Skeletal muscle satellite cell (primary cell): ENCODE data around the gene SDK1.

Source experiments
- H3K27me3 ChIP-seq: 2 replicates; pipeline ENCODE4 v1.7.0; 2013; ENCODE audit warnings: low read length; ENCODE audit not compliant: control insufficient read depth, insufficient read depth
- H3K36me3 ChIP-seq: 2 replicates; pipeline ENCODE4 v1.7.0; 2013; ENCODE audit warnings: mild to moderate bottlenecking, control low read depth, low read length; ENCODE audit not compliant: insufficient read depth
- H3K4me1 ChIP-seq: 2 replicates; pipeline ENCODE4 v1.7.0; 2013; ENCODE audit warnings: low read length; ENCODE audit not compliant: control insufficient read depth, insufficient read depth
- H3K4me2 ChIP-seq: 2 replicates; pipeline ENCODE4 v1.7.0; 2013; ENCODE audit warnings: mild to moderate bottlenecking, low read length
- H3K4me3 ChIP-seq: 2 replicates; pipeline ENCODE4 v1.7.0; 2013; ENCODE audit warnings: low read length
- H3K9ac ChIP-seq: 2 replicates; pipeline ENCODE4 v1.7.0; 2013; ENCODE audit warnings: mild to moderate bottlenecking, low read depth, low read length, moderate library complexity
- H3K9me3 ChIP-seq: replicated peaks from 2 replicates; pipeline ENCODE4 v1.7.0; 2013; ENCODE audit warnings: mild to moderate bottlenecking, control low read depth, low read length

Gene SDK1

DNA sequence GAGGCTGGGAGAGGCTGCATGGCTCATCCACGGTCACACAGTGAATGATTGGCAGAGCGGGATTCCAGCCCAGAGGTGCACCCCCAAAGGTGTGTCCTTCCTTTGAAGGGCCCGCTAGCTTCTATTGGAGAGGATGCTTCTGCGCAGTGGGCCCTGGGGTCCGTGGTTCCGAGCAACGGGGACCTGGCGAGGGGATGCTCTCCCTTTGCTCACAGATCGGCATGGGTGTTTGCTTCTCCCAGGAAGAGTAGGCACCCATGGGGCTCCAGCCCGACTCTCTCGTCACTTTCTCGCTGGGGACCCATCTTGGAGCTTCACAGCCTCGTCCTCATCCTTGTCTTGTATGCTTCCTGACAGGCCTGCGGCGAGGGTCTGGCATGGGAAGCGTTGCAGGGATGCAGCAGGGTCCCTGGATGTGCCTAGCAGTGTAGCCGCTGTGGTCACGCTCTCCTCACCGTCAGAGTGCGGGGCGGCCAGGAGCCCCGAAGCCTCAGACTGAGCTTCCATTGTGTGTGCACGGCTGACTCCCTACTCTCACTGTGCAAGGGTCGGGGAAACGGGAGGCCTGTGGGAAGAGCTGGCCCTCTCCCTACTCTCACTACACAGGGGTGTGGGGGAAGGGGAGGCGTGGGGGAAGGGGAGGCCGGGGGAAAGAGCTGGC is 842.6 kb downstream of the SDK1 start:
- peaks cover 3% of the 10 kb centered on the region for H3K36me3 ChIP-seq
- no peaks in the 10 kb centered on the region for H3K27me3 ChIP-seq
- no peak overlapping the region for H3K9ac ChIP-seq
- no peak overlapping the region for H3K4me3 ChIP-seq
- H3K9me3 ChIP-seq, result no peaks in the 10 kb centered on the region
- H3K4me2 ChIP-seq, result no peak overlapping the region
- H3K4me1 ChIP-seq, result peaks cover 11% of the 10 kb centered on the region

DNA sequence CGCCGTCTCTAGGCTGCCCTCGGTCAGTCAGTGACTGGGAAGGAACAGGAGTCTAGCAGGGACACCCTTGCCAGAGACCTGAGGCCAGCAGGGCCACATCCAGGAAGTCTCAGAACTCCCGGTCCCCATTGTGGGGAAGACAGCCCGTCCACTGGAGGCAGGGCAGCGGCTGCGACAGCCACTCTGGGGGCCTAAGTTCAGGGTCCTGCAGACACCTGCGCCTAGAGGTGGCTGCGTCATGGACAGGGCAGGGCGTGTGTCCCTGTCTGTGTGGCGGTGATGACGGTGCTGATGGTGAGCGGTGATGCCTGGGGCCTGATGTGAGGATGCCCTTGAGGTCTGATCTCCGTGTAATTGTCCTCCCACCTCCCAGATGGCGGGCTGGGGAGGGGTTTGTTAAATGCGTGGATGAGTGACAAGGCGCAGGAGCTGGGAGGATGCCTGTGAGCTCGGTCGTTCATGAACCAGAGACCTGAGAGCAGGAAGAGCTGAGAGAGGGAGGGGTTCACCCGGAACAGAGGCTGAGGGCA is 843.2 kb downstream of the SDK1 start:
- H3K4me1 ChIP-seq, result peaks cover 11% of the 10 kb centered on the region
- no peak overlapping the region for H3K9ac ChIP-seq
- peak overlapping the region; percentile 64 for H3K4me2 ChIP-seq
- H3K9me3 ChIP-seq, result no peaks in the 10 kb centered on the region
- peaks cover 3% of the 10 kb centered on the region for H3K36me3 ChIP-seq
- H3K27me3 ChIP-seq, result no peaks in the 10 kb centered on the region
- no peak overlapping the region for H3K4me3 ChIP-seq

DNA sequence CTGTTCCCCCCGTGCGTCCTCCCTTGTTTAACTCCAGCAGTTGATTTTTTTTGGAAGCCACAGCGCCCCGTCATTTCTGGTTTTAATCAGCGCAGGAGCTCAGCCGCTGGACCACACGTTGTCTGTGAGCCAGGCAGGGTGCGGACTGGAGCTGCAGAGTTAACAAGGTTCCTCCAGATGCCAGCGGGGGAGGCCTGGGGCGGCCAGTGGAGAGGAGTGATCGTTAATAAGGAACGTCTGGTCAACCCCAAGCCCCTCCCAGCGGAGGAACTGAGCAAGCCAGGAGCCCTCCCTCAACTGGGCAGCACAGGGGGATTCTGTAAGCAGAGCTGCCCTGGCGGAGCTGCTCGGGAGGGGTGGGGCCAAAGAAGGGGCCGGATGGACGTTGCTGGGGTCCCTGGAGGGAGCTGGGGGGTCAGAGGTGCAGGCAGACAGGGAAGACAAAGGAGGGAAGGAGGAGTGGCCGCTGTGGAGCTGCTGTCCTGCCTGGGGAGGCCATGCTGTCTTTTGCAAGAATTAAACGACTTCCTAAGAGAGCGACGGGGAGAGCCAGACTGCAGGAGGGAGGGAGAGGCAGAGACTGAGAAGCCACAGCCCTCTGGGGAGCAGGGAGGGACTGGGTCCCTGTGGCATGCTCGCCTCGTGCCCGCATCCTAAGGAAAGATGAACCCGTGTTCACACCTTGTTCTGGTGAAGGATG is 843.9 kb downstream of the SDK1 start:
- Histone ChIP-seq H3K4me2 (peak overlapping the region; percentile 64), H3K9ac (no peak overlapping the region), H3K9me3 (no peaks in the 10 kb centered on the region), H3K36me3 (peaks cover 3% of the 10 kb centered on the region), H3K4me1 (peaks cover 11% of the 10 kb centered on the region), H3K27me3 (no peaks in the 10 kb centered on the region), H3K4me3 (no peak overlapping the region)

DNA sequence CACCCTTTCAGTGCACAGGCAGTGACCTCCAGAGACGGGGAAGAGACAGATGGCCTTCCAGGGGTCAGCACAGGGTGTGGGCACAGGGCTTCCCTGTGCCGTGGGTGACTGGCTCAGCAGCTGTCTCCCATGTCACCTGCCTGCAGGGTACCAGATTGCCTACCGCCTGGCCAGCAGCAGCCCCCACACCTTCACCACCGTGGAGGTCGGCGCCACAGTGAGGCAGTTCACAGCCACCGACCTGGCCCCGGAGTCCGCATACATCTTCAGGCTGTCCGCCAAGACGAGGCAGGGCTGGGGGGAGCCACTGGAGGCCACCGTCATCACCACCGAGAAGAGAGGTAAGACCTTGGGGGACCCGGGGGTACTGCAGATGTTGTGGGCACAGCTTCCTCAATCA is 844.5 kb downstream of the SDK1 start:
- no peak overlapping the region for H3K9ac ChIP-seq
- H3K27me3 ChIP-seq, result no peaks in the 10 kb centered on the region
- H3K4me2 ChIP-seq, result no peak overlapping the region
- H3K4me1 ChIP-seq, result peaks cover 11% of the 10 kb centered on the region
- H3K4me3 ChIP-seq, result no peak overlapping the region
- H3K36me3 ChIP-seq, result peaks cover 3% of the 10 kb centered on the region
- no peaks in the 10 kb centered on the region for H3K9me3 ChIP-seq

DNA sequence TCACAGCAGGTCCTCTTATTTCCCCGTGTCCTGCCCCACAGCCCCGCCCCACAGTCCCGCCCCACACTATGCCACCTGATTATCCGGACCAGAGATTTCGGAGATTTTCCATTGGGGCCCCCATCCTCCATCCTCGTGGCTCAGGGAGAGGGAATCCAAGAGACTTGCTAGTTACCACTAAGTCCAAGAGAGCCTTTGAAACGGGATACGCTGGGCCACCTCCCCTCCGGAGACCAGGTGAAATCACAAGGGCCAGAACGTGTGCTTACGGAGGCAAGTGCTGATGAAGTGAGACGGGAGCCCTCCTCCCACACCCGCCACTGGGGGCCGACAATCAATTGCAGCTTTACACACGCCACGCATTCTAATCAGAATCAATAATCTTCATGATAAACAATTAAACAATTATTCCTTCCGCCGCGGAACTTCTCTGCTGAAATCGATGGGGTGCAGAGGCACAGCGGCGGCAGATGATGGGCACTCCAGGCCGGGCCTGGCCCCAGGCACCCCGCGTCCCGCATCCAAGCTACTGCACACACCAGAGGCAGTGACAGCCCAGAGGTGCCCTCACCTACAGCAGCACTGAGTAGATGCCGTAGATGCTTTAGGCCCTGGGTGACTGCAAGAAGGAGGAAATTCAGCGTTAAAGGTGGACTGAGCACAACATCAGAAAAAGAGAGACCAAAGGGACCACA is 847.0 kb downstream of the SDK1 start:
- H3K27me3 ChIP-seq, result no peaks in the 10 kb centered on the region
- H3K36me3 ChIP-seq, result peaks cover 3% of the 10 kb centered on the region
- H3K4me1 ChIP-seq, result peaks cover 11% of the 10 kb centered on the region
- H3K4me3 ChIP-seq, result no peak overlapping the region
- no peak overlapping the region for H3K4me2 ChIP-seq
- no peaks in the 10 kb centered on the region for H3K9me3 ChIP-seq
- no peak overlapping the region for H3K9ac ChIP-seq

DNA sequence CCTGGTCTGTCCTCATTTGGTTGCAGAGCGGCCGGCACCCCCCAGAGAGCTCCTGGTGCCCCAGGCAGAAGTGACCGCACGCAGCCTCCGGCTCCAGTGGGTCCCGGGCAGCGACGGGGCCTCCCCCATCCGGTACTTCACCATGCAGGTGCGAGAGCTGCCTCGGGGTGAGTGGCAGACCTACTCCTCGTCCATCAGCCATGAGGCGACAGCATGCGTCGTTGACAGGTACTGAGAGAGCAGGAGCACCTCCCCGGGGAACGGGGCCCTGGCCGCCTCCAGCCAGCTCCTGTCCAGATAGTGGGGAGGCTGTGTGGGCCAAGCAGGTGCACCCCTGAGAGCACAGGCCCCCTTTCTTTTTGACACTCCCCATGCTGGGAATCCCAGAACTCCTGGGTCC is 848.2 kb downstream of the SDK1 start:
- Histone ChIP-seq H3K4me3 (no peak overlapping the region), H3K27me3 (no peaks in the 10 kb centered on the region), H3K9ac (no peak overlapping the region), H3K4me1 (peaks cover 9% of the 10 kb centered on the region), H3K36me3 (peaks cover 3% of the 10 kb centered on the region), H3K9me3 (no peaks in the 10 kb centered on the region), H3K4me2 (no peak overlapping the region)

DNA sequence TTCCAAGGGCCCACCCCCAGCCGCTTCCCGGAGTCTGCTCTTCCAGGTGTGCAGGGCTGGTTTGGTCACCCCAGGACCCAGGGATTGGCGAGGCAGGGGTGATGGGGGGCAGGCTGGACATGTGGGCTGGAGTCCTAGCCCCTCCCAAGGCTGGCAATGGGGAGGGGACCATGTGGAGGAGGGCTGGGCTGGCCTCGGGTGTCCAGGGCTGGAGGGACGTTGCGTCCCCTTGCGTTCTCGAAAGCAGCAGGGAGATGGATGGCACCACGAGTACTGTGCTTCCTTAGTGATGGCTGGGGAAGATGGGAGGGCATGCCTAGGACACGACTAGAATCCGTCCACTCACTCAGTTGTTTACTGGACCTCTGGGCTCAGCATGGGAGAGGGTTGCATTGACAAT is 848.6 kb downstream of the SDK1 start:
- no peaks in the 10 kb centered on the region for H3K9me3 ChIP-seq

DNA sequence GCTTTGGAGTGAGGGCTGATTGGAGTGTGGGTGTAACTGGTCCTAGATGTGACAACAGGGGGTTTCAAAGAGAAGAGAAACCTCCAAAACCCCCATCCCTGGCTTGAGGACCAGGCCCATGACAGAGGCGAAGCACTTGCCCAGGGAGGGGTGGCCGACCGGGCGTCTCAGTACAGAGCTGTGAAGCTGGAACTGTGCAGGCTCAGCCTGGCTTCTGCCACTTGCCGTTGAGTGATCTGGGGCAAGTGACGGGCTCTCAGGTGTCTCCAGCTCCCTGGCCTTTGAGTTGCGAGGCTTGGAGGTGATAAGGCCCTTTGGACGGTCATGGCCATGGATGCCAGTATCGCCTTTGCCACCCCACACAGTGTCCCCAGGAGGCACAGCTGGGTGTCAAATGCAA is 849.7 kb downstream of the SDK1 start:
- Histone ChIP-seq H3K4me2 (no peak overlapping the region), H3K4me3 (no peak overlapping the region), H3K4me1 (no peaks in the 10 kb centered on the region), H3K36me3 (peaks cover 3% of the 10 kb centered on the region), H3K27me3 (no peaks in the 10 kb centered on the region), H3K9ac (no peak overlapping the region), H3K9me3 (no peaks in the 10 kb centered on the region)

More for the DNA sequence above, 848.6 kb downstream of the SDK1 start:
- Histone ChIP-seq H3K4me1 (peaks cover 5% of the 10 kb centered on the region), H3K9ac (no peak overlapping the region), H3K4me2 (no peak overlapping the region), H3K36me3 (peaks cover 3% of the 10 kb centered on the region), H3K4me3 (no peak overlapping the region), H3K27me3 (no peaks in the 10 kb centered on the region)

DNA sequence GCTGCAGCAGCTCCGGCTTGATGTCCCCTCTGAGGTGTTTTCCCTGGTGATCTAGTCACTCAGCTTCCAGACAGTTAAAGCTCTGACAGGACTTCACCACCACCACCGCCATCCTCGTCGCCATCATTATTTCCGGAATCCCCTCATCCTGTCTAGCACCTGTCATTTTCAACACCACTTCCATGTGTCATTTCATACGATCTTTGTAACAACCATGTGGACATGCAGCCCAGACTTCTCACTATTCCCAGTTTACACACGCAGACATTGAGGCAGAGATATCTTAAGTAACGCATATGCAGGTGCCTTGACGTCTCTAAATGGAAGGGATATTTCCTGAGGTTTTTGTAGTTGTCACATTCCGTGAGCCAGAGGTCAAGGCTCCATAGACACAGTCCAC is 850.5 kb downstream of the SDK1 start:
- Histone ChIP-seq H3K4me3 (no peak overlapping the region), H3K9ac (no peak overlapping the region), H3K9me3 (no peaks in the 10 kb centered on the region), H3K36me3 (peaks cover 3% of the 10 kb centered on the region), H3K27me3 (no peaks in the 10 kb centered on the region), H3K4me1 (no peaks in the 10 kb centered on the region), H3K4me2 (no peak overlapping the region)

DNA sequence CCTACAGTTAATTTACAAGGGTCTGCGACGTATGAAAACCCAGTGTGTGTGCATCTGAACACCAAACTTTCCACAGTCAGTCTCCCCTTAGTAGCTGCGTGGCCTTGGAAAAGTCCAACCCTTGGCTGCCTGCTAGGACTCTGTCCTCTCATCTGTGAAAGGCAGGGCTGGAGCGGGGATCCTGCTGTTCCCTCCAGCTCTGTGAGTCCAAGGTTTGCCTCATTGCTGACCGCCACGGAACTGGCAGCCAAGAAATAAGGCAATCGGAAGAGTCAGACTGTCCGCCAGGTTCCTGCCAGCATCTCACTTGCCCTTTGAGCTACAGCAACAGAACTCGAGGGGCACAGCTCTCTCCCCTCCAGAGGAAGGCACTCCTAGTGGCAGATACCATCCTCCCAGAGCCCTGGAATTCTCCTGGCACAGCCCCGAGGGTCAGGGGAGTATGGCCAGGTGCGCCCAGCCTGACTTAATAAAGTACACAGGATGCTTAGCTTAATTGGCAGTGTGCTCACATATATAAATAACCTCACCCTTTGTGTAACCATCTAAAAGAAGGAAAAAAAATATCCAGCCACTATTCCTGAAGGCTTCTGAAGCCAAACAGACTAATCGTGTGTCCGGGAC is 851.0 kb downstream of the SDK1 start:
- Histone ChIP-seq H3K36me3 (peaks cover 3% of the 10 kb centered on the region), H3K9ac (no peak overlapping the region), H3K27me3 (no peaks in the 10 kb centered on the region), H3K9me3 (no peaks in the 10 kb centered on the region), H3K4me3 (no peak overlapping the region), H3K4me2 (no peak overlapping the region), H3K4me1 (no peaks in the 10 kb centered on the region)

DNA sequence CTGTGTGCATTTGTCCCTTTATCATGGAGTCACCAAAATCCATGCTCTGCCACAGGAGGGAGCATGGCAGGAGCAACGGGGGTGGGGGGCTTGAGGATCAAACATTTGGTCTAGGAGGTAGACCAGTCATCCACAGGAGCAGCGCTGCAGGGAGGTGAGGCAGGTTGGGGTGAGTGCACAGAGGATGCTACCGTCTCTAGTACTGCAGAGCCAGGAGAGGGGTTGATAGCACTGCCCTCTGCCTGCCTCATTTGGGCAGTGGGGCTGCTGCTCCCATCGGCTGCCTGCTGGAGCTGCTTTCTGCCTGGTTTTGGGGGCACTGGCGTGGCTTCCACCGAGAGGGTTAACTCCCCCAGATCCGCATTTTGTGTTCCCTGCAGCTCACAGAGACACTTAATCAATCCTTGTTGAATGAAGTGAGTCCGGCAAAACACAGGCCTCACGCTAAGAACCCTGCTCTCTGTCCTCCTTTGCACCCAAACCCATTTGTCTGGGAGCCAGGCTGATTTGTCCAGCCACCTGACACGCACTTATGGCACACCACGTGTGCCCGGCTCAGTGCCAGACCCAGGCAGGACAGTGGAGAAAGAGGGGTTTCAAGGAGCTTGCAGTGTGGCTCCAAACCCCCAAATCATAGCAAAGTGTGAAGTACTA is 854.0 kb downstream of the SDK1 start:
- Histone ChIP-seq H3K27me3 (no peaks in the 10 kb centered on the region), H3K4me3 (no peak overlapping the region), H3K4me2 (no peak overlapping the region), H3K4me1 (peaks cover 5% of the 10 kb centered on the region), H3K36me3 (no peaks in the 10 kb centered on the region), H3K9ac (no peak overlapping the region), H3K9me3 (no peaks in the 10 kb centered on the region)
